BLaER1 treated with 17β-estradiol and CSF1 and Interleukin-3, amounts not matched to agents 10 nM and 100 nM (cell line): ENCODE data around the gene TMPRSS4.

Source experiments
- H3K27ac ChIP-seq, 11 experiments: shearing (Covaris generic); formaldehyde crosslinking; 2 replicates each; pipeline ENCODE4 v1.8.1; 2022
- H3K27me3 ChIP-seq, 11 experiments: shearing (Covaris generic); formaldehyde crosslinking; 2 replicates each; pipeline ENCODE4 v1.8.1; 2022
- H3K36me3 ChIP-seq, 11 experiments: shearing (Covaris generic); formaldehyde crosslinking; 2 replicates each; pipeline ENCODE4 v1.8.1; 2022
- H3K4me1 ChIP-seq, 10 experiments: shearing (Covaris generic); formaldehyde crosslinking; 2 replicates each; pipeline ENCODE4 v1.8.1; 2022
- H3K4me2 ChIP-seq, 11 experiments: shearing (Covaris generic); formaldehyde crosslinking; 2 replicates each; pipeline ENCODE4 v1.8.1; 2022
- H3K4me3 ChIP-seq, 10 experiments: shearing (Covaris generic); formaldehyde crosslinking; 2 replicates each; pipeline ENCODE4 v1.8.1; 2022
- H3K9ac ChIP-seq, 11 experiments: shearing (Covaris generic); formaldehyde crosslinking; 2 replicates each; pipeline ENCODE4 v1.8.1; 2022
- H3K9me3 ChIP-seq, 11 experiments: shearing (Covaris generic); formaldehyde crosslinking; replicated peaks in 1 of 11; 2 replicates each; pipeline ENCODE4 v1.8.1; 2022
- H4K20me1 ChIP-seq, 11 experiments: shearing (Covaris generic); formaldehyde crosslinking; 2 replicates each; pipeline ENCODE4 v1.8.1; 2022
- Cebpa-rat ChIP-seq, 11 experiments: shearing (Covaris generic); IDR thresholded peaks; 2 replicates each; pipeline ENCODE4 v1.8.1; 2022

Gene TMPRSS4

DNA sequence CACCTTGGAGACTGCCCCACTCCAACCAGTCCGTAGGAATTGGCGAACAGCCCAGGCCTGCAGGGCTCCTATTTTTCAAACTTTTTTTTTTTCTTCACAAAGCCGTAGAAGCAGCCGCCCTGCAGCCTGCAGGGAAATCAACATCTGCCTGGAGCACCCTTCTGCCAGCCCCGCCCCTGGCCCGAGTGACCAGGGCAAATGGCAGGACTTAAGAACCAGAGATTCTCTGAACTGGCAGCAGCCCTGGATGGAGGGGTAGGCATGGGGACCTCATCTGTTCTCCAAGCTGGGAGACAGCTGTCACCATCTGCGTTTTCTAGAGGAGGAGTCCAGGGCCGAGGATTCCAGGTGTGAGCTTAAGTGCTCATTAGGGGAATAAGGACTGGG is 94.0 kb downstream of the TMPRSS4 start:
- Histone ChIP-seq H3K4me3 (no peak overlapping the region), H3K27me3 (no peaks in the 10 kb centered on the region; a peak in 1 of 22 replicates), H3K9ac (no peak overlapping the region), H4K20me1 (no peaks in the 10 kb centered on the region; a peak in 1 of 22 replicates), H3K36me3 (no peaks in the 10 kb centered on the region), H3K4me1 (peaks cover 2 to 16% (median 7%) of the 10 kb centered on the region in 10 experiments; a peak in 18 of 20 replicates), H3K9me3 (no peaks in the 10 kb centered on the region), H3K4me2 (no peak overlapping the region), H3K27ac (no peak overlapping the region)
- TF ChIP-seq Cebpa-rat (IDR thresholded peaks at IDR 0.05): no peak
